Urinary bladder (tissue), 4 donors: Measurements from ENCODE around the gene GNB3. TPM values are rescaled to one million over a fixed set of nuclear protein-coding genes. Genes with fewer than 3 reads are reported as not detected.
"Not testable (repeated sequence)": the region's sequence is repeated elsewhere in the genome, so short reads cannot be mapped to it uniquely, and the experiment has no call there.

Experiments used
- DNase-seq: peaks from one replicate; pipeline ENCODE4 v3.0.0-alpha.2; 2015; ENCODE audit errors: extremely low spot score
- H3K27ac ChIP-seq: one replicate; pipeline ENCODE4 v1.5.1; 2013; ENCODE audit warnings: low read depth, mild to moderate bottlenecking, moderate library complexity
- H3K36me3 ChIP-seq: one replicate; pipeline ENCODE4 v1.6.1; 2013; ENCODE audit warnings: mild to moderate bottlenecking, moderate library complexity; ENCODE audit not compliant: insufficient read depth
- H3K4me1 ChIP-seq: one replicate; pipeline ENCODE4 v1.6.1; 2013; ENCODE audit warnings: mild to moderate bottlenecking, moderate library complexity; ENCODE audit not compliant: insufficient read depth
- H3K4me3 ChIP-seq: one replicate; pipeline ENCODE4 v1.5.1; 2013; ENCODE audit warnings: low read depth, low read length
- WGBS: extraction: QIAGEN DNeasy Blood & Tissue Kit; methylation state at CpG from one replicate; pipeline ENCODE4 v1.1.7; 2013; 5-methylcytosine and 5-hydroxymethylcytosine counted together
- polyA plus RNA-seq: library from polyadenylated mRNA; stranded (reverse); fragments of 200-250 nt; gene quantifications from one replicate; pipeline ENCODE4 v1.2.3, GENCODE V29; 2013
- total RNA-seq: library from RNA; depleted of rRNA; stranded (reverse); fragments of >200 nt; gene quantifications from one replicate; pipeline ENCODE4 v1.2.3, GENCODE V29; 2014
- donor health status: healthy with polysubstance abuse.
- donor health status: healthy.

GNB3 gene
- total and polyA plus RNA-seq, 2 donors = 2.5 to 4.6 TPM

DNA sequence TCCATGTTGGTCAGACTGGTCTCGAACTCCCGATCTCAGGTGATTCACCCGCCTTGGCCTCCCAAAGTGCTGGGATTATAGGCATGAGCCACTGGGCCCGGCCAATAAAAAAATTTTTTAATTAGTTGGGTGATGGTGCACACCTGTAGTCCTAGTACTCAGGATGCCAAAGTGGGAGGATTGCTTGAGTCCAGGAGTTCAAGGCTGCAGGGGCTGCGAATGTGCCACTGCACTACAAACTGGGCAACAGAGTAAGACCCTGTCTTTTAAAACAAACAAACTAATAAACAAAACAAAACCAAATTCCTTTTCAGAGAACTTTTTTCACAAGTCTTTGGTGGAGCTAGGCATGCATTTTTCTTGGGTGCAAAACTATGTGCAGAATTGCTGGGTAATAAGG, 42.5 kb downstream of the GNB3 start:
- Histone ChIP-seq H3K27ac (no peak overlapping the region), H3K4me3 (no peak overlapping the region), H3K36me3 (no peaks in the 10 kb centered on the region), H3K4me1 (no peaks in the 10 kb centered on the region)
- no peak for DNase-seq
- WGBS = 98% methylated on average over 5 of the region's 5 CpGs

GRCh38 chr12:6883683-6884082, 43.0 kb downstream of the GNB3 start:
- no peak for DNase-seq
- Histone ChIP-seq H3K4me3 (no peak overlapping the region), H3K4me1 (no peaks in the 10 kb centered on the region), H3K27ac (no peak overlapping the region), H3K36me3 (no peaks in the 10 kb centered on the region)
- 96% methylated on average over 11 of the region's 11 CpGs for WGBS

- Histone ChIP-seq H3K4me1 (no peaks in the 10 kb centered on the region), H3K36me3 (no peaks in the 10 kb centered on the region), H3K27ac (no peak overlapping the region), H3K4me3 (no peak overlapping the region)
- WGBS = 69% methylated on average over 22 of the region's 22 CpGs
- DNase-seq = no peak
Measured at GRCh38 chr12:6884539-6884938, 43.8 kb downstream of the GNB3 start.

- WGBS = 80% methylated on average over 12 of the region's 15 CpGs
- not testable (repeated sequence) for H3K4me3 ChIP-seq, H3K4me1 ChIP-seq, H3K36me3 ChIP-seq, DNase-seq, H3K27ac ChIP-seq
Measured at GRCh38 chr12:6886206-6886999, 45.7 kb downstream of the GNB3 start.

GRCh38 chr12:6887460-6887859, 46.7 kb downstream of the GNB3 start:
- WGBS = 82% methylated on average over 8 of the region's 8 CpGs
- Histone ChIP-seq H3K36me3 (no peaks in the 10 kb centered on the region), H3K4me3 (no peak overlapping the region), H3K4me1 (no peaks in the 10 kb centered on the region), H3K27ac (no peak overlapping the region)
- no peak for DNase-seq

DNA sequence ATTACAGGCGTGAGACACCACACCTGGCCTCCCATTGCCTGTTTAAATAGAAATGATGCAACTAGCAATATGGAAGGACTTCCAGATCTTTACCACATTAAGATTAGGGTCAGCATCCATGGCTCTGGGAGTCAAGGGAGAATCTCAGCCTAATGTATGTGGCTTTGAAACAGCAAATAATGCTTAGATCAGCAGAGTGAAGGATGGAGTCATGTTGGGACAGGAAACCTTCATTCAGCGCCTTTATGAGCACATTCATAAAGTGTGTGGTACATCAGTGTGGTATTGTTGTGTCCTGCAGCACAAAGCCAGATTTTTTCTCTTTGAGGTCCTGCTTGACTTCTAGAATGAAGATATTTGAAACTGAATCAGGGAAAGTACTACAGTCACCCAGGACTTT, 47.6 kb downstream of the GNB3 start:
- Histone ChIP-seq H3K4me3 (no peak overlapping the region), H3K4me1 (no peaks in the 10 kb centered on the region), H3K36me3 (no peaks in the 10 kb centered on the region), H3K27ac (no peak overlapping the region)
- 92% methylated on average over 2 of the region's 2 CpGs for WGBS
- DNase-seq = no peak

- not testable (repeated sequence) for DNase-seq, H3K27ac ChIP-seq, H3K36me3 ChIP-seq, H3K4me1 ChIP-seq, H3K4me3 ChIP-seq
- WGBS = 72% methylated on average over 7 of the region's 7 CpGs
Measured at GRCh38 chr12:6888794-6889193, 48.1 kb downstream of the GNB3 start.

- not testable (repeated sequence) for H3K27ac ChIP-seq, H3K4me3 ChIP-seq, DNase-seq, H3K4me1 ChIP-seq, H3K36me3 ChIP-seq
- 95% methylated on average over 21 of the region's 21 CpGs for WGBS
Measured at GRCh38 chr12:6889775-6890573, 49.2 kb downstream of the GNB3 start.

DNA sequence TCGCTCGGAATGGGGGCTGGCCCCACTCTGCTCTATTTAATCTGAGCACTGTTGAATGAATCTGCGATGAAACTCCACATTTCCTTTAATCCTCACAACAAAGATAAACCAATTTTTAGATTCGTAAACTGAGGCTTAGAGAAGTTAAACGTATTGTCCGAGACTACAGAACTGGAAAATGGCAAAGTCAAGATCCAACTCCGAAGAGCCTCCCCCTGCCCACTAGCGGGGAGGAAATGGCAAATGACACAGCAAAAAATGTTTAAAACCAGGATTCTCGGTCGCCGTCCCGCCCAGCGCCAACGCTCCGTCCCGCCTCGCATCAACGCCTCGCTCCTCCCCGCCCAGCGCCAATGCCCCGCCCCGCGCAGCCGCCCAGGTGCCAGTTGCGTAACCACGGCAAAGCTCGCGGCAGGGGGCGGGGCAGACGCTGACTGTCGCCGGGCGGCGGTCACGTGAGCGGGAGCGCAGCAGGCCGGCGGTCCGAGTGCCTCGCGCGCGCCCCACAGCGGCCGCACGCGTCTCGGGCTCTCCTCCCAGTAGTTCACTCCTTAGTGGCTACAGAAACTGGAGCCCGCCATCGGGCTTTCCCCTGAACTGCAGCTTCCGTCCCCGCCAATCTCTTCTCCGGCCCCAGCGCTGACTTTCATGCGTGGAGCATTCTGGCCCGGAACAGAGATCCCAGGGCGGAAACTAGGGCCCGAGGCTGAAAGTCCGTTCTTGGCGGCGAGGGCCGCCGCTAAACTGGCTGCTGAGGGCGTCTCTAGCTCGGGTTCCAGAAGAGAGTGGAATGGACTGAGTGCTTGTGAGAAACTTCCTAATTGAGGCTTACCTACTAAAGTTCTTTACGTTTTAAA, 50.3 kb downstream of the GNB3 start:
- no peaks in the 10 kb centered on the region for H3K4me1 ChIP-seq
- DNase-seq = peak; percentile 89
- H3K36me3 ChIP-seq = no peaks in the 10 kb centered on the region
- WGBS = under 1% methylated on average over 68 of the region's 68 CpGs
- H3K4me3 ChIP-seq = peak overlapping the region; percentile 37
- H3K27ac ChIP-seq = peak overlapping the region; percentile 92

- Histone ChIP-seq H3K4me1 (no peaks in the 10 kb centered on the region), H3K36me3 (no peaks in the 10 kb centered on the region), H3K4me3 (peak overlapping the region; percentile 37), H3K27ac (peak overlapping the region; percentile 92)
- 84% methylated on average over 5 of the region's 5 CpGs for WGBS
- no peak for DNase-seq
Measured at GRCh38 chr12:6891646-6892001, 50.9 kb downstream of the GNB3 start.

DNA sequence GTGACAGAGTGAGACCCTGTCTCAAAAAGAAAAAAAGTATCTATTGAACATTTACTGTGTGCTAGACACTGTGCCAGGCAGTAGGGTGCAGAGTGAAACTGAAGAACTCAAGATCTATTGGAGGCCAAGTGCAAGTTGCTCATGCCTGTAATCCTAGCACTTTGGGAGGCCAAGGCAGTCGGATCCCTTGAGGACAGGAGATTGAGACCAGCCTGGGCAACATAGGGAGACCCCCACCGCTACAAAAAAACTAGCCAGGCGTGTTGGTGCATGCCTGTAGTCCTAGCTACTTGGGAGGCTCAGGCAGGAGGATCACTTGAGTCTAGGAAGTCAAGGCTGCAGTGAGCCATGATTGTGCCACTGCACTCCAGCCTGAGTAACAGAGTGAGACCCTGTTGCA, 52.0 kb downstream of the GNB3 start:
- H3K27ac ChIP-seq, H3K36me3 ChIP-seq, DNase-seq, H3K4me1 ChIP-seq, H3K4me3 ChIP-seq: not testable (repeated sequence)
- WGBS = 95% methylated on average over 3 of the region's 3 CpGs

DNA sequence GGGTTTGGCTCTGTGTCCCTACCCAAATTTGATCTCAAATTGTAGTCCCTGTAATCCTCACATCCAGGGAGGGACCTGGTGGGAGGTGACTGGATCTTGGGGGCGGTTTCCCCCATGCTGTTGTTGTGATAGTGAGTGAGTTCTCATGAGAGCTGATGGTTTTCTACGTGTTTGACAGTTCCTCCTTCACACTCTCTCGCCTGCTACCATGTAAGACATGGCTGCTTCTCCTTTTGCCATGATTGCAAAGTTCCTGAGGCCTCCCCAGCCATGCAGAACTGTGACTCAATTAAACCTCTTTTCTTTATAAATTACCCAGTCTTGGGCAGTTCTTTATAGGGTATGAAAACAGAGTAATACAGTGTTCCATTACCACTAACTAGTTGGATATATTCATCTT, 53.6 kb downstream of the GNB3 start:
- 78% methylated on average over 3 of the region's 3 CpGs for WGBS
- Histone ChIP-seq H3K4me3 (no peak overlapping the region), H3K27ac (no peak overlapping the region), H3K36me3 (no peaks in the 10 kb centered on the region), H3K4me1 (no peaks in the 10 kb centered on the region)
- DNase-seq = no peak
